ENCODE data around the gene FALEC.

DNA sequence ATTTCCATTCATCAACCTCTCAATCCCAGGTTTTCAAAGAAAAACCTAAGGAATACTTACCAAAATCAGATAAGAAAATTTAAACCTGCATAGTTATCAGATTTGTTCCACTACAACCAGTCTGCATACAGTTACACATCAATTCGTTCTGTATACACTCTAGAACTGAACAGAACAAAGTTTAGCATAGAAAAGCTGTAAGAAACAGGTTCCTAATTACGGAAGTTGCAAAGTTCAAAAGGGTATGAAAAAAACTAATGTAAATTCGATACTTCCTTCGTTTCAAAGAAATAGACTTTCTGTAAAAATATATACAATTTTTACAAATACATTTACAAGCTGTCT is 60.8 kb downstream of the FALEC start:
- TF ChIP-seq POLR2AphosphoS5 (IDR thresholded peaks at IDR 0.05) (no peak), POLR2A (IDR thresholded peaks at IDR 0.05) (no peak), EP300 (IDR thresholded peaks at IDR 0.05) (no peak)
- TF ChIP-seq, protein P1, sequence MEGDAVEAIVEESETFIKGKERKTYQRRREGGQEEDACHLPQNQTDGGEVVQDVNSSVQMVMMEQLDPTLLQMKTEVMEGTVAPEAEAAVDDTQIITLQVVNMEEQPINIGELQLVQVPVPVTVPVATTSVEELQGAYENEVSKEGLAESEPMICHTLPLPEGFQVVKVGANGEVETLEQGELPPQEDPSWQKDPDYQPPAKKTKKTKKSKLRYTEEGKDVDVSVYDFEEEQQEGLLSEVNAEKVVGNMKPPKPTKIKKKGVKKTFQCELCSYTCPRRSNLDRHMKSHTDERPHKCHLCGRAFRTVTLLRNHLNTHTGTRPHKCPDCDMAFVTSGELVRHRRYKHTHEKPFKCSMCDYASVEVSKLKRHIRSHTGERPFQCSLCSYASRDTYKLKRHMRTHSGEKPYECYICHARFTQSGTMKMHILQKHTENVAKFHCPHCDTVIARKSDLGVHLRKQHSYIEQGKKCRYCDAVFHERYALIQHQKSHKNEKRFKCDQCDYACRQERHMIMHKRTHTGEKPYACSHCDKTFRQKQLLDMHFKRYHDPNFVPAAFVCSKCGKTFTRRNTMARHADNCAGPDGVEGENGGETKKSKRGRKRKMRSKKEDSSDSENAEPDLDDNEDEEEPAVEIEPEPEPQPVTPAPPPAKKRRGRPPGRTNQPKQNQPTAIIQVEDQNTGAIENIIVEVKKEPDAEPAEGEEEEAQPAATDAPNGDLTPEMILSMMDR (IDR thresholded peaks at IDR 0.05), result no peak
